NK-92 treated with Interleukin-12 subunit alpha and Interleukin-12 subunit beta, amount 100 ng/mL, for 24 hours (cell line): ENCODE results near the gene JAKMIP1.
"Not testable (repeated sequence)": the region's sequence is repeated elsewhere in the genome, so short reads cannot be mapped to it uniquely, and the experiment has no call there.

Source experiments
- DNase-seq: peaks from one replicate; lab custom pipeline; 2025; lab: John Stamatoyannopoulos, UW

JAKMIP1 gene

DNA sequence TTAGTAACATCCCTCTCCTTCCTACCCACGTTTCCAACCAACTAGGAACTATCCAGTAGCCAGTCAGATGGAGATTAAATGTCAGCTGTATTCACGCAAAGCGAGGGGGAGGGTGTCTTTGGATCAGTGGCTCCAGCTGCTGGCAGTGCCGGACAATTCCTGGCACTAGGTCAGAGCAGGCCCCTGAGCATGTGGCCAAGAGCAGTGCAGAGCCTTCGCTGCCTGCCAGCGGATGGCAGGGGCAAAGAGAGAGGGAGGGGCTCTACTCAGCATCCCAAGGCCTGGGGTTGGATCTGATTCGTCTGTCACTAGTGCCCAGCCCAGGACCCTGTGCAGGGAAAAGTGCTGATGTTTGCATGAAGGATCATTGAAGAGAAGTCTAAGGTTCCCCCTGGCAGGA, 28.7 kb upstream of the JAKMIP1 start:
- no peak for DNase-seq

DNA sequence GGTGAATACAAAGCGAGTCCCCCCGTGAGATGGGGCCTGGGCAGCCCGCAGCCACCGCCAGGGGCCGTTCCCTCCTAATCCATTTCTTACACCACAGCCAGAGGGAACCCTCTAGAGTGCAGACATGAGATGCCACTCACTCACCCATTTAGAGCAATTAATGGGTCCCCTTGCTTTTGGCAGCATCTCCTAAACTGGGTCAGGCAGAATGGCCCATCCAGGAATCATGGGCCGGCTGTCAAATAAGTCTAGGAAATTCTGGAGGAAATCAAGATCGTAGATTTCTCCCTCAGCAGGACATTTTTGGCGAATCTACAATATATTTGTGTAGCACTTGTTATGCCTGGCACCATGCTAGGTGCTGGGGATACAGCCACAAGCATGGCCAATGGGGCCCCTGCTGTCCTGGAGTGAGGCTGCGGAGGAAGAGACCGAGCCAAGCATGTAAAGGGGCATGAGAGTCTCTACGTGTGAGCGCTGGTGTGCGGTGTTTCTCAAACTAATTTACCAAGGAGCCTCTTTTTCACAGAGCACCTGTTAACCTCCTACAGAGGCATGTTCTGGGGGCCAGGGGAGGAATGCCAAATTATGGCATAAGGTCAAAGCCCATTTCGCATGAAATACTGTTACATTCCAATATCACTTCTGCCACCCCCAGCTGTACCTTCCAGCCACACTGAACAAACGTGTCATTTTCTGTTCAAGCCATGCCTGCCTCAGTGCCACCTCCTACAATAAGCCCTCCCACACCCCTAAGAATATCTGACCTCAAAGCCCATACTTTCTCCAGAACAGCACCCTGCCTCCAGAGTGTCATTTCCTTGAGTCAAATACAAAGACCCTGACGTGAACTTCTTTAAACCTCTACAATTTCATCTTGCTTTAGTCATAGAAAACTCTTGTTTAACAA, 28.1 kb upstream of the JAKMIP1 start:
- no peak for DNase-seq

DNA sequence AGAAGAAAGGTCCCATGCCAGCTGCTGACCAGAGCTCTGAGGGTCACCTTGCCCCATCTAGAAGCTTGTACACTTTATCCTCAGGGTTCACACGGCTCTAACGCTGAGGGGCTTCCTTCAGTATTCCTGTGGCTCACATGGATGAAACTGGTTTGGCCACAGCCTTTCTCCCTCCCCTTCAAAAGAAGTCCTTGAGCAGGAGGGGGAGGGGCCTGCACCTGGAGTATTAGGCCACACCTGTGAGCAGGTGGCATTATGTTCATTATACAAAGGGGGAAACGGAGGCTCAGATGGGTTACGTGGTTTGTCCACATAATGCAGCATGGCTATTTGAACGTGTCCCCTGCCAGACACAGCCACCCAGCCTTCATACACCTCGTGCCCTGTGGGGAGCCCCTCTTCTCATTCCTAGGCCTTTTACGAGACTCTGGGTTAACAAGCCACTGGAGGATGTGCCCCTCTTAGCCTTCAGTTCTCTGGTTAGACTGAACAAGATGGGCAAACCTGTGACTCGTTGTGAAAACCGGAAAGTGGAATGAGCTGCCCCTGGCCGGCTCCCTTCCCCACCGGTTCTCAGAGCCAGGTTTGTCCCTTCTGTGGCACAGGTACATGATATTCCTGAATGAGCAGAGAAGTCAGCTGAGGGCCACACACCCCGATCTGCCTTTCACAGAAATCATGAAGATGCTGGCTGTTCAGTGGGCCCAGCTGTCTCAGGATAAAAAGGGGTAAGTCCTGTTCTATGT, 27.2 kb upstream of the JAKMIP1 start:
- no peak for DNase-seq

DNA sequence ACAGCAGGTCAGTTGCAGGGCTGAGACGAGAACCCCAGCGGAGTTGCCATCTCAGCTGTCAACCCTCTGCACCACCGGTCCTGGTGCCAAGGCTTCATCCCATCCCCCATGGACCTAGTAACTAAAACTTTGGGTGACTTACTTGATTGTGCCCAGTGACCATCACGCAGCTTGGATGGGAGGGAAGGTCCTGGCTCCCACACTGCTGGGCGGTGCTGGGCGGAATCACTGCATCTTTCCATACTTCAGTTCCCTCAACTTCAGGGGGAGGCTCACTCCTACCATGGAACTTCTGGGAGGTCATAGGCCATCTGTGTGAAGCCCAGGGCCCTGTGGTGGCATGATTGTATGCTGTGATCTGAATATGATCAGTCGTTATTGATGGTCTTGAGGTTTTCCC, 26.2 kb upstream of the JAKMIP1 start:
- DNase-seq: no peak

DNA sequence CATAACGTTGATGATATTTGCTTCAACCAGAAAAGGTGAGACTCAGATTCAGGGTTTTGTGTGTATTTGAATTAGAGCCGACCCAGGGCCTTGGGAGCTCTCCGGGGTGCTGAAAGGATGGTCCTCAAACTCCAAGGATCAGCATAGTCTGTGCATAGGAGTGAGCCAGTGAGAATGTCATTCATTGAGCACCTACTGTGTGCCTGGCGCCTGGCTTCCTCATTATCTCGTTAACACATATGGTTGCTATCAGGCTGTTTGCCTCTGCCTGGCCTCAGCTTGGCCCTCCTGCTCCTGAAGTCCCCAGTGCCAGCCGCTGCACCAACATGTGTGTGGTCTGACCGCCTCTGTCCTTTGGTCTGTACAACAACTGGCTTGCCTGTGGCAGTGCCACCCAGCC, 25.1 kb upstream of the JAKMIP1 start:
- DNase-seq: no peak

DNA sequence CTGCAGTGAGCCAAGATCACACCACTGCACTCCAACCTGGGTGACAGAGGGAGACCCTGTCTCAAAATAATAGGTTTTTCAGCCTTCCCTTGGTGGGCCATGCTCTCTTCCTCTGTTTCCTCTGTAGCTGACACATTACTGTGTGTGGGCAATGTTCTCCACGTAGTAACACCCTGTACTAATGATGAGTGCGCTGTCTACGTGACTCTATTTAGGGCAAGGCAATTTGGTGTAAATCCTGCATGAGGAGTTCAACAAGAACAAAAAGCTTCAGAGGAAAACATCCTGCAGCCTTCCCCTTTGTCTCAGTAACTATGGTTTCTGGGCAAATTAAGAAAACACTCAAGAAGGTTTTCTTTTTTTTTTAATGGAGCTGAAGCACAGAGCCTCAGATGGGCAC, 24.4 kb upstream of the JAKMIP1 start:
- no peak for DNase-seq

DNA sequence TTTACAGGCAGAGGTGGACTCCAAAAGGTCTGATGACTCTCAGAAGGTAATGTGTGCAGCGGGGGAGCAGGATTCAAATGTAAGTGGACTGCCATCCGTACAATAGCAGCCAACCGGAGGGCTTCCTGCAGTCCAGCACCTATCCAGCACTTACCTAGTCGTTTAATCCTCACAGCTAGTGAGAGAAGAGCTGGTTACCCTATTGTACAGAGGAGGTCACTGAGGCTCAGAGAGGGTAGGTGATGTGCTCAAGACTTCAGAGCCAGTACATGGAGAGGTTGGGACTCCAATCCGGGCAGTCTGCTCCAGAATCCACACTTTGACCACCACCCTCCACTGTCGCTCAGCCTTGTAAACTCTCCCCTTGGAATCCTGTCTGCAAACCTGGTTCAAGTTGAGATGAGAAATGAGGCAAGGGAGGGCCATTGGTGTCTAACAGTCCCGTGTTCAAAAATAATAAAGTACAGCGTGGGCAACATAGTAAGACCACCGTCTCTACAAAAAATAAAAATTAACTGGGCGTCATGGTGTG, 22.5 kb upstream of the JAKMIP1 start:
- DNase-seq: no peak

DNA sequence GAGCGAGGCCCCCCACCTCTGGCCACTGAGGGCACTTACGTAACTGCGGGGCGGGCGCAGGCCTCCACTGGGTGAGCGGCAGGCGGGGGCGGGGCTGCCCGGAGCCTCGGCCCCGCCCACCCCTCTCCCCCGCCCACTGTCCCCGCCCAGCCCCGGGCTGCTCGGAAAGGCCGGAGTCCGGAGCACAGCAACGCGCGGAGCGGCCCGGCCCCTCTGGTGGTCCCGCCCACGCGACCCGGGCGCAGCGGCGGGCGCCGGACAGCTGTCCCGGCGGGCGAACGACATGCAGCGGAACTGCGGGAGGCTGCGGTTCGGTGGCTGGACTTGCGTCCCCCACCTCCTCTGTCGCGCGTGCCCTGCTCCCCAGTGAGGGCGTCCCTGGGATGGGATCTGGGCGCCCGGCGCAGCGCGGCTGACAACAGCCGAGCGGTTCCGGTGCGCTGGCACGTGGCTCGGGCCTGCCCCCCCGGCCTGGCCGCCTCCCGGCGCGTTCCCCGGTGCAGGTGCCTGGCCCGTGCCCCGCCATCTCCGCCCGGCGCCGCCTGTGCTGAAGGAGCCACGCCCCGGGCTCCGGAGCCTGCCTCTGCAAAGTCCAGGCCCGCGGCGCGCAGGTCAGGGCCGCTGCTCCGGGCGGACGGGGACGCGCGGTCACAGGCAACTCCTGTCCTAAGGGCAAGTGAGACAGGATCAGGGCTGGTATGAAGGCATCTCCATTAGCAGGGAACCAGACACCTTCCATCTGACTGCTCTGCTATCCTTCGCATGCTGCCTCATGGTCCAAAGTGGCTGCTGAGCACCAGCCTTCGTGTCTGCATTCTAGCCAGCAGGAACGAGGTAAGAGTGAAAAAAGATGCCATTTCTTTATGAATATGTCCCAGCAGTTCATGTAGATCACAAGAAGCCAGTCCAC, 21.8 kb upstream of the JAKMIP1 start:
- DNase-seq: no peak

DNA sequence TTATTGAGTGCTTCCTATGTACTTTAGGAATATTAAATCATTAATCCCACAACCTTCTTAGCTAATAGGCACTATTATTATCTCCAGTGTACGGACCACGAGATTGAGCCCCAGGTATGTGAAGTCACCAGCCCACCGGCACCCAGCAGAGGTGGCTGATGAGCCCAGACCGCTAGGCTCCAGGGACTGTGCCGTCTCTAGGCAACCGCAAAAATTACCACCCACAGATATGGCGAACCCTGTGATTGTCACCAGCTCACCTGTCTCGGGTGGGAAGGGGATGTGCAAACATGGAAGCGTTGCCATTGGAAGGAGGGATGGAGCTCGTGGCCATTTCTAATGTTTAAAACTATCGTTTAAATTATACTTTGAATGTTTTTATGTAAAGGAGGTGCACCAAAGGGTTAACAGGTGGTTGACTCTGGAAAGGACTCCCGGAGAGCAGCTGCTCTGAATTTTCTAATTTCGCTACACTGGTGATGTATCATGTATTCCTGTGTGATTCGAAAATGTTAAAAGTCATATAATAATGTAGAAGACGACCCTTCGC, 21.0 kb upstream of the JAKMIP1 start:
- no peak for DNase-seq

DNA sequence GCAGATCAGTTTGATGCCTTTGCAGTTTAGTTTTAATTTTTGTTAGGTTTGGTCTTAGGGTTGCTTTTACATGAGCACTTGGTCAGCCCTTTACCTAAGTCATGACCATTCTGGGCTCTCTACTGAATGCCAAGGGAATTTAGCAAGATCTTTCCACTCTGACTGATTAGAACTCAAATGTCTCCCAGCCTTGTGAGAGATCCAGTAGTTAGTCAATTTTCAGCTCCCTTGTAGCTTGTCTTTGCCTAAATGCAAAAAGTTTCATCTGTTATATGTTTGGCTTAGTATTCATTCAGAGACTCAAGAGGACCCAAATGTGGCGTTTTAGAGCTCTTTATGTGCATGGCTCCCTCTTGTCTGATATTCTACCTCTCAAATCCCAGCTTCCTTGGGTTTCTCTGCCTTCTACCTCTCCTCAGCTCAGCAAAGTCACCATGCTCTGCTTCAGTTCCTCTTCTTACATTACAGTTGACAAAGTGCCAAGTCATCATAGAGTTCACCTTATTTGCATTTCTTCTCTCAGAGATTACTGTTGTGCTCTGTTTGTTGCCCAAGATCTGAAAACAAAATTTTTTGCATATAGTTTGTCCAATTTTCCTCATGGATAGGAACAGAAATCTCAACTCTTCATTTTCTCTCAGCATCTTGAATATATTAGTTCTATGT, 17.5 kb upstream of the JAKMIP1 start:
- no peak for DNase-seq

DNA sequence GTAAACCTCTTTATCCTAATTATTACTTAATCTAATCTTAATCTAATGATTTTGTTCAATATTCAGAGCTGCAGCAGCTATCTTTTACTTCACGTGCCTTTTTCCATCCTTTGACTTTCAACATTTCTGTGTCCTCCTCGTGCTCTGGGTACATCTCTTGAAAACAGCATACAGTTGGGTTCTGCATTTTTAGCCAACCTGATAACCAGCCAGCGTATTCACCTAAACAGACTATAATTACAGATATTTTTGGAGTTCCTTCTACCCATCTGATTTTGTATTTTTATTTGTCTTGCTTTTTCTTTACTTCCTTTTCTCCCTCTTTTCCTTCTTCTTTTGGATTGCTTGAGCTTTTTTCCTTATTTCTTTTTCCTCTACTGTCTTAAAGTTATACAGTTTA, 16.2 kb upstream of the JAKMIP1 start:
- DNase-seq: no peak

DNA sequence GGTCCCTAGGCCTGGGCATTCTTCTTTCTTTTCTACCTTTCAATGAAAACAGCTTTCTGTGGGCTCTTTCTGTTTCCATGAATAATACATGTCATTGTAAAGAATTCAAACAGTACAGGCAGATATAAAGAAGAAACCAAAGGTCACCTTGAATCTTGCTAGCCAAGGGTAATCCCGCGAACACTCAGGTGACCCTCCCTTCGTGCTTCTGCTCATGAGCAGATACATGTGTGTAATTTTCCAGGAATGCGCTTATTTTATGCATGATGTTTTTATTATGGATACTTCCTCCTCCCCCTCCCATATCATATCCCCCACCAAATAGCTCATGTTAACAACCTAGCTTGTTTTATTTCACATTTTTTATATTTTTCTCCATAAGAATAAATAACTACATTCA, 9.6 kb upstream of the JAKMIP1 start:
- no peak for DNase-seq

DNA sequence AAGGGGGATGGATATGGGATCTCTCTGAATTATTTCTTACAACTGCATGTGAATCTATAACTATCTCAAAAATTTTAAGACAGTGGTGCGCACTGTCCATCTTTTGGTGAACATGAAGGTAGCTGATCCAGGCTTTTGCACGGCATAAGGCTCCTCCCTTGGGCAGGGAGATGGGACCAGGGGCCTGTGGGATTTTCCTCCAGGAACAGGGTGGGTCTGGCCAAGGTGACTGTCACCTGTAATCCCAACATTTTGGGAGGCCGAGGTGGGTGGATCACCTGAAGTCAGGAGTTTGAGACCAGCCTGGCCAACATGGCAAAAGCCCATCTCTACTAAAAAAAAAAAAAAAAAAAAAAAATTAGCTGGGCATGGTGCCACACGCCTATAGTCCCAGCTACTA, 8.9 kb upstream of the JAKMIP1 start:
- not testable (repeated sequence) for DNase-seq

DNA sequence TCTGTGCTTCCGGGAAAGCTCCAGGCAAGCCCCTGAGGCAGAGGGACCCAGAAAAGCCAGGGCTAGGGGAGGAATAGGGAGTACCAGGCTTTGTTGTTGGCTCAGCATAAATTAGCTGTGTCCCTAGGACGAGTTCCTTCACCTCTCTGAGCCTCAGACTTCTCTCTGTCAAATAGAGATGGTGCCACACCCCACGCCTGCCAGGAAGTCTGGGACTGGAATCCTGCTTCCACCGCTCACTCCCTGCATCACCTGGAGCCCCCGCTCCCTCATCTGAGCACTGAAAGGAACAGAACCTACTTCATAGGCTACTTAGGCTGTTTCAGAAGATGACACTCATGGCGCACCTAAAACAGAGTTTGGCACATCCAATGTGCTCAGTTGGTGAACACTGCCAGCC, 8.1 kb upstream of the JAKMIP1 start:
- DNase-seq: no peak

DNA sequence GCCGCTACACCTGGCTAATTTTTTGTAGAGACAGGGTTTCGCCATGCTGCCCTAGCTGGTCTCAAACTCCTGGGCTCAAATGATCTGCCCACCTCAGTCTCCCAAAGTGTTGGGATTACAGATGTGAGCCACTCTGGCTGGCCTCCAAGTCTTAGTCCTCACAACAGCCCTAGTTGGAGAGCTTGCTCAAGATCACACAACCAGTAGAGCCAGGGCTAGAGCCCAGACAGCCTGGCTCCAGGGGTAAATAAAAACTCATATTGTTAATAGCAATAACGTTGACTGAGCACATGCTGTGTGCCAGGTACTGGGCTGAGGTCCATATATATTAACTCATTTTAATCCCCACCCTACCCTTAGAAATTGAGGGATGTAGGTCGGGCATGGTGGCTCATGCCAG, 7.3 kb upstream of the JAKMIP1 start:
- no peak for DNase-seq

DNA sequence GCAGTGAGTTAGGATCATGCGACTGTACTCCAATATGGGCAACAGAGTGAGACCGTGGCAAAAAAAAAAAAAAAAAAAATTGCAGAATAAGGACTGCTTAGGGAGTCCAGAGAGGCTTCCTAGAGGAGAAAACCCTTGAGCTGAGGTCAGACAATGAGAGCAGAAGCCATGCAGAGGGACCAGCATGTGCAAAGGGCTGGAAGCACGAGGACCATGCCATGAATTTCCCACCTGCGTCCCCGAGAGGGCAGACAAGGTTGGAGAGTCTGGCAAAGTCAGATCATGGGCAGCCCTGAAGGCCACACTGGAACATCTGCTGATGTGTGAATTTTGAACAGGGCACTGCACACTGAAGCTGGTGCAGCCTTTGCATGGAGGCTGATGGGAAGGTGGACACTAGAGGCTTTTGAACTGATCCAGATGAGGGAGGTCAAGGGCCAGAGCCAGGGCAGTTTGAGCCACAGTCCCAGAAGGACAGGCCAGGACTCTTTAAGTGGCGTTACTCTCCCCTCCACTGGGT, 6.5 kb upstream of the JAKMIP1 start:
- no peak for DNase-seq

DNA sequence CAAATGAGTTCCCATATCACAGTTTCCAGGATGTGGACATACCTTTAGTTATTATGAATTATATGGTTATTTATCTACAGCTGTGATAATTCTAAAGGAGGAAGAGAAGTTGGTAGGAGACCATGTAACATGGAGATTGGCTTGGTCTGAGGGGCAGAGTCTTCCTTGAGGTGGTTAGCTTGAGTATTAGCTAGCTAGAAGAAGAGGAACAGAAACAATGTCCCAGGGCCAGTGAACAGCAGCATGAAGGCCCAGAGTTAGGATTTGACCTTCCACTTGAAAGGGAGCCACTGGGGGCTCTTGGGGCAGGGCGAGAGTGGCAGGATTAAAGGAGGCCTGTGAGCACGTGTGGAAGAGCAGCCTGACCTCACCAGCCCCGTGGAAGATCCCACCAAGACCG, 5.6 kb upstream of the JAKMIP1 start:
- no peak for DNase-seq

DNA sequence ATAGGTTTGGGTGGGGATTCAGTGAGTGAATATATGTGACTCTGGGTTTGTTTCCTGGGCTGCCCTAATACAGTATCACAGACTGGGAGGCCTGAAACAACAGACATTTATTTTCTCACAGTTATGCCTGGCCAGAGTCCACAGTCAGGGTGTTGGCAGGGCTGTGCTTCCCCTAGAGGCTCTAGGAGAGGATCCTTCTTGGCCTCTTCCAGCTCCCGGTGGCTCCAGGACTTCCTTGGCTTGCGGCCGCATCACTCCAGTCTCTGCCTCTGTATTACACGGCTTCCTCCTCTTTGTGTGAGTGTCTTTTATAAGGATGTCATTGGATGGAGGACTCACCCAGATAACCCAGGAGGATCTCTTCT, 5.2 kb upstream of the JAKMIP1 start:
- DNase-seq: no peak

DNA sequence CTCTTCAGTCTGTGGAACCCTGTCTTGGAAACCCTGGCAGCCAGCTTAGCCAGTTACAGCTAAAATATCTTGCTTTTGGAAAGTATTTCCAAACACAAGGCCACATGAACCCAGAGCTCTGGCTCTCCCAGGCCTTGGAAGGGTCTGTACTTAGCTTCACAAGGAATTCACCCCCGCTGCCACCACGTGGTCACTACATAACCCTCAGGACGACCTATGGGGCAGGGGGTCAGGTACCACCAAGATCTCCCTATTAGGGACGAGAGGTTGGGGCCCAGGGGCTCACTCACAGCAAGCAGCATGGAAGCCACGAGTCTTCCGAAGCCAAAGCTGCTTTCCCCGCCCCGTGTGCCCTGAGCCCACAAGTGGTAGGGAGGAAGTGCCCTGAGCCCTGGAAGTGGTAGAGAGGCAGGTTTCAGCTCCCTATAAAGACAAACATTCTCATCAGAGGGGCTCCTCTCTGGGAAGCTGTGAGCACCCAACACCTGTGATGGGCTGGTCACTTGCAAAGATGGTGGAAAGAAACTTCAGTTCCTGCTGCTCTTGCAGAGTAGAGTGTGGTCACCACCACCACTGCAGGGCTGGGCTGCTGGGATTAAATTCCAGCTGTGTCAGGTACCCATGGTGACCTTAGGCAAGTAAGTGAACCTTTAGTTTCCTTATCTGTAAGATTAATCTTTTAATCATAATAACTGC, 4.7 kb upstream of the JAKMIP1 start:
- no peak for DNase-seq

DNA sequence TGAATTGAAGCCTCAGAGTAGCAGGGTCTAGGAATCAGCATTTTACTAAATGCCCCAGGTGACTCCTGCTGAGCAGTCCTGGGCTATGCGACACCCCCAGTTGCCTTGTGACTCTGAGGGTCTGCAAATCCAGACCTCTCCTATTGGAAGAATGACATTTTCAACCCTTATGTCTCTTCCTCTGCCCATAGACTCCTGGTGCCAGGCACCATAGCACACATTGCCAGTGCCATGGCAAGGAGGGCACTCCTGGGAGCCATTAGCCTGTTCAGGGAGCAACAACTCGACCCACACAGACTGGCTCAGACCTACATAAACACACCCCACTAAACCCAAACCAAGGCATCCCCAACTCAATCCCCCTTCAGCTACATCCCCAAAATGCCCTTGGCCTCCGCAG, 3.7 kb upstream of the JAKMIP1 start:
- DNase-seq: no peak
